Measurements from ENCODE around the gene SLC27A4. TPM values are rescaled to one million over a fixed set of nuclear protein-coding genes. Genes with fewer than 3 reads are reported as not detected.

The SLC27A4 gene
- total and polyA plus RNA-seq, 2 of the 13 experiments (the other 11 are each of a cell fraction or from before 2014, with no cell fraction given), result 10.6 to 18.8 TPM

GRCh38 chr9:128339761-128340690, at the start of gene SLC27A4 (continued):
- TF ChIP-seq E2F2 (CRISPR knock-in tag; IDR thresholded peaks at IDR 0.05; ENCODE audit: borderline replicate concordance) (no peak), HMGXB3 (CRISPR knock-in tag; IDR thresholded peaks at IDR 0.05; ENCODE audit: borderline replicate concordance) (peak; percentile 44; the same call in 1 of the 2 replicates), JUN (CRISPR knock-in tag; IDR thresholded peaks at IDR 0.05) (no peak), ZNF747 (CRISPR knock-in tag; IDR thresholded peaks at IDR 0.05; ENCODE audit: borderline replicate concordance) (peak; percentile 59; the same call in 1 of the 2 replicates), MTA1 (CRISPR knock-in tag; IDR thresholded peaks at IDR 0.05; ENCODE audit: borderline replicate concordance) (no peak), MXD4 (CRISPR knock-in tag; IDR thresholded peaks at IDR 0.05) (no peak), GPBP1L1 (CRISPR knock-in tag; IDR thresholded peaks at IDR 0.05) (no peak), ZNF326 (CRISPR knock-in tag; IDR thresholded peaks at IDR 0.05; ENCODE audit: borderline replicate concordance) (no peak), TARDBP (CRISPR knock-in tag; IDR thresholded peaks at IDR 0.05) (peak; percentile 41; the same call in 1 of the 2 replicates), ZNF382 (CRISPR knock-in tag; IDR thresholded peaks at IDR 0.05; ENCODE audit: borderline replicate concordance) (no peak), ZNF276 (CRISPR knock-in tag; IDR thresholded peaks at IDR 0.05; ENCODE audit: low read depth) (0 out of 2 replicates have a peak, but pooled peaks have one; percentile 49), ZNF317 (CRISPR knock-in tag; IDR thresholded peaks at IDR 0.05) (peak; percentile 93), CBX1 (IDR thresholded peaks at IDR 0.05; ENCODE audit: low read depth) (peak; percentile 21), ZNF678 (CRISPR knock-in tag; IDR thresholded peaks at IDR 0.05) (peak; percentile 36; the same call in 1 of the 2 replicates), XRCC5 (optimal IDR thresholded peaks at IDR 0.05; ENCODE audit: low read length) (peak; percentile 58), ZNF547 (CRISPR knock-in tag; IDR thresholded peaks at IDR 0.05) (peak; percentile 39; the same call in 1 of the 2 replicates), KLF12 (CRISPR knock-in tag; IDR thresholded peaks at IDR 0.05; ENCODE audit: borderline replicate concordance) (peak; percentile 83; the same call in 1 of the 2 replicates), ISL2 (CRISPR knock-in tag; IDR thresholded peaks at IDR 0.05) (peak; percentile 43; the same call in 1 of the 2 replicates), ZNF761 (CRISPR knock-in tag; conservative IDR thresholded peaks at IDR 0.05) (0 out of 2 replicates have a peak, but pooled peaks have one; percentile 45), TBP (CRISPR knock-in tag; IDR thresholded peaks at IDR 0.05) (no peak)
